RWPE2 (cell line): Measurements from ENCODE around the gene ANGPTL4.
"Not testable (repeated sequence)": the region's sequence is repeated elsewhere in the genome, so short reads cannot be mapped to it uniquely, and the experiment has no call there.

Source experiments
- ATAC-seq: fragments of 200-7000 bp; cut with Tn5 transposase; 3 replicates; pipeline ENCODE4 v1.9.1; 2021; ENCODE audit warnings: low read depth
- DNase-seq: peaks from one replicate; pipeline ENCODE4 v3.0.0-alpha.2; 2020; ENCODE audit warnings: low spot score
- H3K27ac ChIP-seq: fragments of 450-650 bp; 2 replicates; pipeline ENCODE4 v1.5.1; 2017; ENCODE audit warnings: mild to moderate bottlenecking; ENCODE audit not compliant: poor library complexity, severe bottlenecking
- H3K27me3 ChIP-seq: fragments of 250-450 bp; sonication (Bioruptor Pico); 2 replicates; pipeline ENCODE4 v1.5.1; 2021; ENCODE audit warnings: mild to moderate bottlenecking, moderate library complexity; ENCODE audit not compliant: insufficient read depth, poor library complexity, severe bottlenecking
- H3K36me3 ChIP-seq: fragments of 250-450 bp; sonication (Bioruptor Pico); 2 replicates; pipeline ENCODE4 v1.5.1; 2020; ENCODE audit warnings: low read depth, mild to moderate bottlenecking, moderate library complexity
- H3K4me1 ChIP-seq: fragments of 250-450 bp; sonication (Bioruptor Pico); 2 replicates; pipeline ENCODE4 v1.5.1; 2021; ENCODE audit warnings: mild to moderate bottlenecking, moderate library complexity; ENCODE audit not compliant: insufficient read depth, poor library complexity, severe bottlenecking
- H3K4me3 ChIP-seq: fragments of 250-450 bp; sonication (Bioruptor Pico); 2 replicates; pipeline ENCODE4 v1.5.1; 2021; ENCODE audit warnings: mild to moderate bottlenecking, moderate library complexity; ENCODE audit not compliant: severe bottlenecking
- H3K9me3 ChIP-seq: fragments of 250-450 bp; sonication (Bioruptor Pico); 2 replicates; pipeline ENCODE4 v1.5.1; 2021; ENCODE audit warnings: mild to moderate bottlenecking, moderate library complexity; ENCODE audit not compliant: severe bottlenecking
- CTCF ChIP-seq: fragments of 450-650 bp; IDR thresholded peaks from one replicate; pipeline ENCODE4 v1.5.1; 2017; ENCODE audit warnings: mild to moderate bottlenecking, moderate library complexity; ENCODE audit not compliant: poor library complexity, severe bottlenecking

Gene ANGPTL4

GRCh38 chr19:8370176-8371010, 6.4 kb downstream of the ANGPTL4 start:
- Histone ChIP-seq H3K27me3 (no peaks in the 10 kb centered on the region), H3K9me3 (no peaks in the 10 kb centered on the region), H3K4me3 (no peak overlapping the region), H3K36me3 (peaks cover 55% of the 10 kb centered on the region), H3K27ac (no peak overlapping the region), H3K4me1 (peaks cover 8% of the 10 kb centered on the region)
- no peak for ATAC-seq
- TF ChIP-seq CTCF = no peak
- no peak for DNase-seq

GRCh38 chr19:8371011-8371804, 7.3 kb downstream of the ANGPTL4 start:
- H3K27me3 ChIP-seq = no peaks in the 10 kb centered on the region
- H3K27ac ChIP-seq = no peak overlapping the region
- H3K9me3 ChIP-seq = no peaks in the 10 kb centered on the region
- H3K4me1 ChIP-seq = peaks cover 8% of the 10 kb centered on the region
- no peak for TF ChIP-seq CTCF
- DNase-seq (no peak), ATAC-seq (no peak)
- peaks cover 54% of the 10 kb centered on the region for H3K36me3 ChIP-seq
- H3K4me3 ChIP-seq = no peak overlapping the region

- ATAC-seq (0 out of 3 replicates have a peak, but pooled peaks have one; percentile 19), DNase-seq (no peak)
- no peaks in the 10 kb centered on the region for H3K9me3 ChIP-seq
- no peak for TF ChIP-seq CTCF
- H3K4me3 ChIP-seq = no peak overlapping the region
- peaks cover 35% of the 10 kb centered on the region for H3K36me3 ChIP-seq
- no peaks in the 10 kb centered on the region for H3K4me1 ChIP-seq
- H3K27me3 ChIP-seq = no peaks in the 10 kb centered on the region
- no peak overlapping the region for H3K27ac ChIP-seq
These were observed 10.2 kb downstream of the ANGPTL4 start for GRCh38 chr19:8373867-8374813.

GRCh38 chr19:8375766-8376165, 11.8 kb downstream of the ANGPTL4 start:
- H3K27ac ChIP-seq, DNase-seq, H3K4me1 ChIP-seq, H3K4me3 ChIP-seq, H3K27me3 ChIP-seq, ATAC-seq, H3K9me3 ChIP-seq: not testable (repeated sequence)
- peaks cover 24% of the 10 kb centered on the region for H3K36me3 ChIP-seq

GRCh38 chr19:8376373-8376974, 12.5 kb downstream of the ANGPTL4 start:
- not testable (repeated sequence) for H3K27ac ChIP-seq, H3K4me1 ChIP-seq, ATAC-seq, H3K27me3 ChIP-seq, H3K4me3 ChIP-seq, H3K9me3 ChIP-seq, DNase-seq
- H3K36me3 ChIP-seq = peaks cover 17% of the 10 kb centered on the region
